ENCODE measurements around the gene APOBR.
"Not testable (repeated sequence)": the region's sequence is repeated elsewhere in the genome, so short reads cannot be mapped to it uniquely, and the experiment has no call there.

APOBR gene

DNA sequence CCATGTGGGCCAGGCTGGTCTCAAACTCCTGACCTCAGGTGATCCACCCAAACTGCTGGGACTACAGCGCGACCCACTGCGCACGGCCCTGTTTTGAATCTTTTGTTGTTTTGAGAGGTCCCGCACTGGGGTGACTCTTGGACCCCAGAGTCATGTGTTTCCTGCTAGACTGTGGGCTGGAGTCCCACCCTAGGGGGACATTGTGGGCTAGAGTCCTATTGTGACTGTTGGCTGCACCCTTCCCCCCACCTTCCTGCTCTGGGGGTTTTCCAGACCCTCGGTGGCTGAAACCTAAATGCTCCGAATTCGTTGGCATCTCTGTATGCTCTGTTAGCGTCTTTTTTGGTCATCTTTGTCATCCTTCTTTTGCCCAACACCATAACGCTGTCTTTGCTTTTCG lies 28.3 kb downstream of the APOBR start:
- DNase-seq (ENCODE audit: low read depth in 1 of 2, low spot score in 1 of 2): no peak
- H3K4me3 ChIP-seq (replicated peaks; ENCODE audit: insufficient read depth, low read length): no peak overlapping the region
- H3K27me3 ChIP-seq (ENCODE audit: insufficient read depth, poor library complexity, severe bottlenecking): no peaks in the 10 kb centered on the region
- TF ChIP-seq POLR2AphosphoS5 (IDR thresholded peaks at IDR 0.05; ENCODE audit: low read depth) (no peak), GABPA (IDR thresholded peaks at IDR 0.05; ENCODE audit: low read depth) (no peak), SPI1 (IDR thresholded peaks at IDR 0.05; ENCODE audit: borderline replicate concordance, low read depth) (no peak)
- TF ChIP-seq, protein P1, sequence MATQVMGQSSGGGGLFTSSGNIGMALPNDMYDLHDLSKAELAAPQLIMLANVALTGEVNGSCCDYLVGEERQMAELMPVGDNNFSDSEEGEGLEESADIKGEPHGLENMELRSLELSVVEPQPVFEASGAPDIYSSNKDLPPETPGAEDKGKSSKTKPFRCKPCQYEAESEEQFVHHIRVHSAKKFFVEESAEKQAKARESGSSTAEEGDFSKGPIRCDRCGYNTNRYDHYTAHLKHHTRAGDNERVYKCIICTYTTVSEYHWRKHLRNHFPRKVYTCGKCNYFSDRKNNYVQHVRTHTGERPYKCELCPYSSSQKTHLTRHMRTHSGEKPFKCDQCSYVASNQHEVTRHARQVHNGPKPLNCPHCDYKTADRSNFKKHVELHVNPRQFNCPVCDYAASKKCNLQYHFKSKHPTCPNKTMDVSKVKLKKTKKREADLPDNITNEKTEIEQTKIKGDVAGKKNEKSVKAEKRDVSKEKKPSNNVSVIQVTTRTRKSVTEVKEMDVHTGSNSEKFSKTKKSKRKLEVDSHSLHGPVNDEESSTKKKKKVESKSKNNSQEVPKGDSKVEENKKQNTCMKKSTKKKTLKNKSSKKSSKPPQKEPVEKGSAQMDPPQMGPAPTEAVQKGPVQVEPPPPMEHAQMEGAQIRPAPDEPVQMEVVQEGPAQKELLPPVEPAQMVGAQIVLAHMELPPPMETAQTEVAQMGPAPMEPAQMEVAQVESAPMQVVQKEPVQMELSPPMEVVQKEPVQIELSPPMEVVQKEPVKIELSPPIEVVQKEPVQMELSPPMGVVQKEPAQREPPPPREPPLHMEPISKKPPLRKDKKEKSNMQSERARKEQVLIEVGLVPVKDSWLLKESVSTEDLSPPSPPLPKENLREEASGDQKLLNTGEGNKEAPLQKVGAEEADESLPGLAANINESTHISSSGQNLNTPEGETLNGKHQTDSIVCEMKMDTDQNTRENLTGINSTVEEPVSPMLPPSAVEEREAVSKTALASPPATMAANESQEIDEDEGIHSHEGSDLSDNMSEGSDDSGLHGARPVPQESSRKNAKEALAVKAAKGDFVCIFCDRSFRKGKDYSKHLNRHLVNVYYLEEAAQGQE (IDR thresholded peaks at IDR 0.05; ENCODE audit: insufficient replicate concordance, low read depth): no peak
- TF ChIP-seq, protein P2, sequence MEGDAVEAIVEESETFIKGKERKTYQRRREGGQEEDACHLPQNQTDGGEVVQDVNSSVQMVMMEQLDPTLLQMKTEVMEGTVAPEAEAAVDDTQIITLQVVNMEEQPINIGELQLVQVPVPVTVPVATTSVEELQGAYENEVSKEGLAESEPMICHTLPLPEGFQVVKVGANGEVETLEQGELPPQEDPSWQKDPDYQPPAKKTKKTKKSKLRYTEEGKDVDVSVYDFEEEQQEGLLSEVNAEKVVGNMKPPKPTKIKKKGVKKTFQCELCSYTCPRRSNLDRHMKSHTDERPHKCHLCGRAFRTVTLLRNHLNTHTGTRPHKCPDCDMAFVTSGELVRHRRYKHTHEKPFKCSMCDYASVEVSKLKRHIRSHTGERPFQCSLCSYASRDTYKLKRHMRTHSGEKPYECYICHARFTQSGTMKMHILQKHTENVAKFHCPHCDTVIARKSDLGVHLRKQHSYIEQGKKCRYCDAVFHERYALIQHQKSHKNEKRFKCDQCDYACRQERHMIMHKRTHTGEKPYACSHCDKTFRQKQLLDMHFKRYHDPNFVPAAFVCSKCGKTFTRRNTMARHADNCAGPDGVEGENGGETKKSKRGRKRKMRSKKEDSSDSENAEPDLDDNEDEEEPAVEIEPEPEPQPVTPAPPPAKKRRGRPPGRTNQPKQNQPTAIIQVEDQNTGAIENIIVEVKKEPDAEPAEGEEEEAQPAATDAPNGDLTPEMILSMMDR (IDR thresholded peaks at IDR 0.05; ENCODE audit: insufficient read depth, low read length): no peak
- no peak overlapping the region for H3K27ac ChIP-seq (replicated peaks)

DNA sequence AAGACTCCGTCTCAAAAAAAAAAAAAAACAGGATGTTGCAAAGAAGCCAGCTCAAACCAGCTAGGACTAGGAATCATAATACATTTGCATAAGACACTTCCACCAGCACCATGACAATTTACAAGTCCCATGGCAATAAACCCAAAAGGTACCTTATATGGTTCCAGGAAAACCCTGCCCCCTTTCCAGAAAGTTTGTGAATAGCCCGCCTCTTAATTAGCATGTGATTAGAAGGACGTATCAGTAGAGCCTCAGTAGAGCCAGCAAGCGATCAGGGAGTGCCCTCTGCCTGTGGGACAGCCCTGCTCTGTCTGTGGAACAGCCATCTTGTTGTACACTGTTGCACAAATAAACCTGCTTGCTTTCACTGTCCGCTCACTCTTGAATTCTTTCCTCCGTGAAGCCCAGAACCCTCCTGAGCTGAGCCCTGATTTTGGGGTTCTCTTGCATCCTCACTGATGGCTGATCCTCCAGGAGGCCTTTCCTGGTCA lies 30.3 kb downstream of the APOBR start:
- Histone ChIP-seq H3K27me3 (ENCODE audit: insufficient read depth, poor library complexity, severe bottlenecking) (no peaks in the 10 kb centered on the region), H3K4me3 (replicated peaks; ENCODE audit: insufficient read depth, low read length) (no peak overlapping the region), H3K27ac (replicated peaks) (no peak overlapping the region)
- TF ChIP-seq, protein P1 (IDR thresholded peaks at IDR 0.05; ENCODE audit: insufficient replicate concordance, low read depth): no peak
- TF ChIP-seq POLR2AphosphoS5 (IDR thresholded peaks at IDR 0.05; ENCODE audit: low read depth): no peak
- TF ChIP-seq SPI1 (IDR thresholded peaks at IDR 0.05; ENCODE audit: borderline replicate concordance, low read depth): no peak
- TF ChIP-seq GABPA (IDR thresholded peaks at IDR 0.05; ENCODE audit: low read depth): no peak
- TF ChIP-seq, protein P2 (IDR thresholded peaks at IDR 0.05; ENCODE audit: insufficient read depth, low read length): no peak
- DNase-seq (ENCODE audit: low read depth in 1 of 2, low spot score in 1 of 2): no peak

DNA sequence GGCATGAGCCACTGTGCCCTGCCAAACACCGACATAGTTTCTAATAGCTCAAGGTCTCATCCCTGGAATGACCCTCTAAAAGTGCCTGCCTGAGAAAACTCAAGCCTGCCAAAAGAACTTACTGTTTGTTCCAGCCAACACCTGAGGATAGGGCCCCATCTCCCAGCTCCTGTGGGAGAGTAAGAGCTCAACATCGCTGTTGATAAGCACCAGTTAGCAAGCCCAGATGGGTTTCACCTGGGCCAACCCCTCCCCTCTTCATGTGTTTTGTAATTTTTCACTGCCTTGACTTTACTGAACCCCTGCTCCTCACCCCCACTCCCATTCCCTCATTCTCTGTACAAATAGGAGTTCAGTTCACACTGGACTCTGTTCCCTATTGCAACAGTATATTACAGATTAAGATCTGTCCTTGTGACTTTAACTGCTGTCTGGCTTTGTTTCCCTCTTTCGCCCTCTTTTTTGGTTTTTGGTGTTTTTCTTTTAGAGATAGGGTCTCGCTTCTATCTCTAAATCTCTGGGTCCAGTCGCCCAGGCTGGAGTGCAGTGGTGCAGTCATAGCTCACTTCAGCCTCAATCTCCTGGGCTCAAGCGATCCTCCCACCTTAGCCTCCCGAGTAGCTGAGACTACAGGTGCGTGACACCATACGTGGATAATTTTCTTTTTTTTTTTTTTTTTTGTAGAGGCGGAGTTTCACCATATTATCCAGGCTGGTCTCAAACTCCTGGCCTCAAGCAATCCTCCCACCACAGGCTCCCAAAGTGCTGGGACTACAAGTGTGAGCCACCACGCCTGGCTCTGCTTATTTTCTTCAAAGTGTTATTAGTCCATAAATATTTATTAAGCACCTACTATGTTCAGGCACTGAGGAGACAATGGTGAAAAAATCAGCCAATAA lies 32.0 kb downstream of the APOBR start:
- Histone ChIP-seq H3K4me3 (replicated peaks; ENCODE audit: insufficient read depth, low read length) (no peak overlapping the region), H3K27ac (replicated peaks) (no peak overlapping the region), H3K27me3 (ENCODE audit: insufficient read depth, poor library complexity, severe bottlenecking) (no peaks in the 10 kb centered on the region)
- TF ChIP-seq, protein P1 (IDR thresholded peaks at IDR 0.05; ENCODE audit: insufficient replicate concordance, low read depth): no peak
- no peak for TF ChIP-seq GABPA (IDR thresholded peaks at IDR 0.05; ENCODE audit: low read depth)
- no peak for TF ChIP-seq SPI1 (IDR thresholded peaks at IDR 0.05; ENCODE audit: borderline replicate concordance, low read depth)
- TF ChIP-seq POLR2AphosphoS5 (IDR thresholded peaks at IDR 0.05; ENCODE audit: low read depth): no peak
- TF ChIP-seq, protein P2 (IDR thresholded peaks at IDR 0.05; ENCODE audit: insufficient read depth, low read length): no peak
- DNase-seq (ENCODE audit: low read depth in 1 of 2, low spot score in 1 of 2): no peak

GRCh38 chr16:28527100-28527785 lies 32.8 kb downstream of the APOBR start:
- H3K27me3 ChIP-seq (ENCODE audit: insufficient read depth, poor library complexity, severe bottlenecking); DNase-seq (ENCODE audit: low read depth in 1 of 2, low spot score in 1 of 2); H3K27ac ChIP-seq (replicated peaks); H3K4me3 ChIP-seq (replicated peaks; ENCODE audit: insufficient read depth, low read length): not testable (repeated sequence)

Measured in HL-60 (cell line).